ENCODE results near the gene DGKQ. TPM values are rescaled to one million over a fixed set of nuclear protein-coding genes. Genes with fewer than 3 reads are reported as not detected.

The DGKQ gene
- total RNA-seq, 1 donor from 2014 or later = 26.2 TPM

GRCh38 chr4:970854-971520 lies 2.4 kb downstream of the DGKQ start:
- Mint-ChIP-seq H3K27me3 (ENCODE audit: unreplicated experiment) (peaks cover 6% of the 10 kb centered on the region), H3K36me3 (ENCODE audit: unreplicated experiment) (no peaks in the 10 kb centered on the region), H3K27ac (ENCODE audit: unreplicated experiment) (no peak overlapping the region), H3K4me1 (ENCODE audit: low read depth, unreplicated experiment) (peaks cover 8% of the 10 kb centered on the region), H3K9me3 (ENCODE audit: unreplicated experiment) (no peaks in the 10 kb centered on the region), H3K4me3 (ENCODE audit: unreplicated experiment) (peak overlapping the region; percentile 9)
- no peak for DNase-seq
- TF ChIP-seq CTCF (IDR thresholded peaks at IDR 0.05; ENCODE audit: partially characterized antibody, unreplicated experiment) = no peak

DNA sequence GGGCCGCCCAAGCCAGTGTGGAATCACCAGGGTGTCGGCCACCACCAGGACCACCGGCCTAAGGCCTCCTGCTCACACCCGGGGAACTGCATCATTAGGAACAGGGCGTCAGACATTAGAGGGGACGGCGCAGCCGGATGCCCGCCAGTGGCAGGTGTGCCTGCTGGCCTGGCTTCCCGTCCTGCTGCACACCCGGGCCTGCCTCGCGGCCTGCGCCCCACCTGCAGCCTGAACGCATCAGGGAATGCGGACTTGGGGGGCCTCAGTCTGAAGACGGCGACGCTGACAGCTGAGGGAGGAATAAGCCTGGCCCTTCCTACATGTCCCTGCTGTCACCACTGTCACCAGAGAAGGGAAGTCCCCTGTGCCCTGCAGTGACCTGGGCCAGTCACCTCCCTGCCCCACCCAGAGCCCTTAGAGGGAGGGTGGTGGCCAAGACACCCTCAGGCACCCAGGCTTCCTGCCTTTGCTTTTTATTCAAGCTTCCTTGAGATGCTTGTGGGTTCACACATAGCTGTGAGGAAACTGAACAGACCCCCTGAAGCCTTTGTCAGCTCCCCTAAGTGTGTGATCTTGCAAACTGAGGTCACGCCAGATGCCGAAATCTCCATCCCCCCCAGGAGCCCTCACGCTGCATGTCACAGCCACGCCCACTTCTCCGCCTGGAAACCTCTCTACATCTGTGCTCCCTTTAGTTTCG lies 3.2 kb downstream of the DGKQ start:
- Mint-ChIP-seq H3K9me3 (ENCODE audit: unreplicated experiment) (no peaks in the 10 kb centered on the region), H3K27ac (ENCODE audit: unreplicated experiment) (no peak overlapping the region), H3K4me3 (ENCODE audit: unreplicated experiment) (peak overlapping the region; percentile 9), H3K4me1 (ENCODE audit: low read depth, unreplicated experiment) (peaks cover 8% of the 10 kb centered on the region), H3K27me3 (ENCODE audit: unreplicated experiment) (peaks cover 6% of the 10 kb centered on the region), H3K36me3 (ENCODE audit: unreplicated experiment) (no peaks in the 10 kb centered on the region)
- no peak for TF ChIP-seq CTCF (IDR thresholded peaks at IDR 0.05; ENCODE audit: partially characterized antibody, unreplicated experiment)
- DNase-seq = no peak

- Mint-ChIP-seq H3K27me3 (ENCODE audit: unreplicated experiment) (peaks cover 6% of the 10 kb centered on the region), H3K4me1 (ENCODE audit: low read depth, unreplicated experiment) (peaks cover 8% of the 10 kb centered on the region), H3K9me3 (ENCODE audit: unreplicated experiment) (no peaks in the 10 kb centered on the region), H3K36me3 (ENCODE audit: unreplicated experiment) (no peaks in the 10 kb centered on the region), H3K27ac (ENCODE audit: unreplicated experiment) (peak overlapping the region; percentile 11), H3K4me3 (ENCODE audit: unreplicated experiment) (peak overlapping the region; percentile 25)
- no peak for TF ChIP-seq CTCF (IDR thresholded peaks at IDR 0.05; ENCODE audit: partially characterized antibody, unreplicated experiment)
- DNase-seq = no peak
These were observed 4.6 kb downstream of the DGKQ start for GRCh38 chr4:968621-969394.

DNA sequence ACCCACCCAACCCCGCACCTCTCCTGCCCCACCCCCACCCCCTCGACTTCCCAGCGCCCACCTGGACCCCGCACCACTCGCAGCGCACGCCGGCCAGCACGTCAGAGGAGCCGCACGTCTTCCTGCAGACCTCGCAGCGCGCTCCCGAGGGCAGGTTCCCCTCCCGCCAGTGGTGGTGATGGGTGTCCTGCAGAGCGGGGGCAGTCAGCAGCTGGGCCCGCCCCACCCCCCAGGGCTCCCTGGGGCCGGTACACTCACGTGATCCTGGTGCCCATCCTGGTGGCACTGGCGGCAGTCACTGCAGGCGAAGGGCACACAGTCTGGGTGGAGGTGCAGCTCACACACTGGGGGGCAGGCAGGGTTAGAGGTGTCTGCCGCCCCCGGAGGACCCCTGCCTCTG lies 5.1 kb downstream of the DGKQ start:
- no peak for DNase-seq
- Mint-ChIP-seq H3K27me3 (ENCODE audit: unreplicated experiment) (peaks cover 6% of the 10 kb centered on the region), H3K4me1 (ENCODE audit: low read depth, unreplicated experiment) (peaks cover 8% of the 10 kb centered on the region), H3K27ac (ENCODE audit: unreplicated experiment) (no peak overlapping the region), H3K36me3 (ENCODE audit: unreplicated experiment) (no peaks in the 10 kb centered on the region), H3K9me3 (ENCODE audit: unreplicated experiment) (no peaks in the 10 kb centered on the region), H3K4me3 (ENCODE audit: unreplicated experiment) (no peak overlapping the region)
- TF ChIP-seq CTCF (IDR thresholded peaks at IDR 0.05; ENCODE audit: partially characterized antibody, unreplicated experiment) = no peak

Measured in glutamatergic neuron (in vitro differentiated cells).